ENCODE data around the gene CORIN.
"Not testable (repeated sequence)": the region's sequence is repeated elsewhere in the genome, so short reads cannot be mapped to it uniquely, and the experiment has no call there.

The CORIN gene

GRCh38 chr4:47562297-47562696 lies 275.6 kb downstream of the CORIN start:
- DNase-seq (ENCODE audit: low spot score) = no peak

GRCh38 chr4:47561331-47561730 lies 276.5 kb downstream of the CORIN start:
- DNase-seq (ENCODE audit: low spot score) = no peak

GRCh38 chr4:47560682-47561081 lies 277.2 kb downstream of the CORIN start:
- no peak for DNase-seq (ENCODE audit: low spot score)

- DNase-seq (ENCODE audit: low spot score) = no peak
Observed at GRCh38 chr4:47557255-47557654, 280.6 kb downstream of the CORIN start.

GRCh38 chr4:47555920-47556319 lies 281.9 kb downstream of the CORIN start:
- not testable (repeated sequence) for DNase-seq (ENCODE audit: low spot score)

GRCh38 chr4:47553329-47554125 lies 284.3 kb downstream of the CORIN start:
- DNase-seq (ENCODE audit: low spot score) = no peak

GRCh38 chr4:47551682-47552081 lies 286.2 kb downstream of the CORIN start:
- DNase-seq (ENCODE audit: low spot score) = no peak

- DNase-seq (ENCODE audit: low spot score) = no peak
Observed at GRCh38 chr4:47550899-47551548, 286.8 kb downstream of the CORIN start.

- not testable (repeated sequence) for DNase-seq (ENCODE audit: low spot score)
Observed at GRCh38 chr4:47550357-47550756, 287.5 kb downstream of the CORIN start.
